NCI-H446 (cell line): ENCODE data around the gene ZNF609.
A peak's percentile ranks its signal among the peaks of the same experiment; 100 is the strongest.
"Not testable (repeated sequence)": the region's sequence is repeated elsewhere in the genome, so short reads cannot be mapped to it uniquely, and the experiment has no call there.

Source experiments
- DNase-seq, 2 experiments: peaks; one replicate each; lab custom pipeline; 2025; lab: John Stamatoyannopoulos, UW

The ZNF609 gene

GRCh38 chr15:64459066-64459781 lies 1.2 kb upstream of the ZNF609 start:
- DNase-seq, result no peak

DNA sequence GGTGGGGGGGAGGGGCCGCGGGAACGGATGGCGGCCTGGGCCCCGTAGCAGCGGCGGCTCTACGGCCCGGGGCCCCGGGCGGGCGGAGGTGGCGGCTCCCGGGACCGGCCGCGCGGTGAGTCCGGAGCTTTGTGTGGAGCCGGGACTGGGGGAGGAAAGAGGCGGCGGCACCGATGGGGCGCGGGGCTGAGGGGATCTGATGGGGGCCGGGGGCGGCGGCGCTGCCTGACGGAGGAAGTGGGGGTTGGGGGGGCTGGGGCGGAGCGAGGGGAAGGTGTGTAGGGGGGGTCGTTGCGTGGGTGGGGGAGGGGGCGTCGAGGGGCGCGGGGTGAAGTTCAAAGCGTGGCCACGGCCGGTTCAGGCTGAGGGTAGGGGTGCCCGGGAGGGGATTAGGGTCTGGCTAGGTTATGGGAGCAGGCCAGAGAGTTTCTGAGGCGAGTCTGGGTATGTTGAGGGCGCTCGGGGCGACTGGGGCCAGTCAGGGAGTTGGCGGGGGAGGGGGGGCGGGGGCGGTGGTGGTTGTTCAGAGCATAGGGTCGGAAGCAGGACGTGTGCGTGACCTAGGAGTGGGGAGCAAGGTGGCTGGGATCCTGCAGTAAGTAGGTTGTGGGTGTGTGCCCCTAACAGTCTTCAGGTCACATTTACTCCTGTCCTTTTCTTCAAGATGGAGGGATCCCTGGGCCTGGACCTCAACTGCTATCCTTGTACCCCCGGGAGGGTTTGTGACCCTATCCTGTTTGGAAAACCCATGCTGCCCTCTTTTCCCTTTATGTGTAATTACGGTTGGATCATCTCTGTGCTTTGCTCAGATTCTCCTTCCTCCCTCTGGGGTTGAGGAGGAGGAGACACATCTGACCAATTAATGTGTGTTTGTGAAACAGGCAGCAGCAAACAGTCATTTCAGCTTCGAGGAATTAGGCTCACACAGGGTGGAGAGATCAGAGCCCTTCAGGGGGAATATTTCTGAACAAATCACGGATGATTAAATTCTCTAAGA lies 644 bp downstream of the ZNF609 start:
- peak; percentile 33 to 46 for DNase-seq

- no peak for DNase-seq
Observed at GRCh38 chr15:64461721-64462162, 1.4 kb downstream of the ZNF609 start.

- no peak for DNase-seq
Observed at GRCh38 chr15:64462492-64462891, 2.1 kb downstream of the ZNF609 start.

DNA sequence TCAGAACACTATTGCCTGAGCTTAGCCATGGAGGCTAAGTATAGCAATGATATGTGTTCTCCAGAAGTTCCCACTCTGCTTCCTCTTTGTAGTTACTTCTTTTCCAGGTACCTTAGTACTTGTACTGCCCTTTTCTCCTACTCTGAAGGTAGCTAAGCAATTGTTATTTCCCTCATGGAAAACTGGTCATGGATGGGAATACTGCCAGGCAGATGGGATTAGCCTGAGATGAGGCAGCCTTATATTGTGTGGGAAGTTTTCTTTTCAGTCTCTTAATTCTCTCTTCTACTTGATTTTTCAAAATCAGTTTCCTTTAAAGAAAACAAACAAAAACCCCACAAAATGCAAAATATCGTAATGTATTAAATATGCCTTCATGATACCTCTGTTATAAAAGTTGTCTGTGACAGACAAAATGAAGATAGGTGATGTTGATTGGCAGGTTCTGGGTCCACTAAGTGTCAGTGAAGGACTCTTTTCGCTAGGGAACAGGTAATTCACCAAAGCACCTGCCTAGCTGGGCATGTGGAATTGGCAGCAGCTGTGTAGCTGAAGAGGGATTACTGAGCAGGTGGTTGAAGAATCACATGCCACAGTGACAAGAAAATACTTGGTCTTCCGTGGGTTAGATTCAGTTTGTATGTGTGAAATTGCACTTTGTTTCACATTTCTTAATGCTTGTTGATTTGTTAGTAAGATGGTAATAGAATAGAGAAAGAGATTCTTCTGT lies 4.1 kb downstream of the ZNF609 start:
- no peak for DNase-seq

DNA sequence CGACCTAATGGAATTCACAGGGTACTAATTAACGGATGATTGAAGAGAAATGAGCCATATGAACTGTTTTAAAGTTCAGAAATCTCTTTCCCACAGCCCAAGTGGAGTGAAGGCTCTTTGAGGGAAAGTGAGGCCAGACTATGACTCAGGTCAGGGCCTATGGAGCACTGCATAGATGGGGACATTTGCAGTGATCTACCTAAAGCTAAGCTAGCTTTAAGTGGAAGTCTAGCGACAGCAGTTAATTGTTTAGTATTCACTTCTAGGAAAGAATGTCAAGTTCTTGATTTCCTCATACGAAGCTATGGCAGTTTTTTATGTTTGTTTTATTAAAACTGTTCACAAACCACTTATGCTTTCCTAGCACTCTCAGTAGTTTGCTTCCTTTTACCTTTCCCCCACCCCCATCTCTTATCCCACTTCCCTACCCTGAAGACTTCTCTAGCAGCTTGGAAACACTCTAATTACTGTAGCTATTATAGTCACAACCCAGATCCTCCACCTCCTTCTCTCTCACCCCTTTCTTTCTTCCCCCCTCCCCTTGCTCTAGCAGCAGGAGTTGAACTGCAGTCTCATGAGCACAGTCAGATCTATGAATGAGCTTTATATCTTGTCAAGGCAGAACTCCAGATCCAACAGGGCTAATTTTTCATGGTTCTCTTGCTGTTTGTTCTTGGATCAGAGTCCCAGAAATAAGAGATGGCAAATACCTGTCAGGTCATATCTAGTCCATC lies 6.2 kb downstream of the ZNF609 start:
- DNase-seq, result no peak

GRCh38 chr15:64472161-64472560 lies 11.8 kb downstream of the ZNF609 start:
- no peak for DNase-seq

DNA sequence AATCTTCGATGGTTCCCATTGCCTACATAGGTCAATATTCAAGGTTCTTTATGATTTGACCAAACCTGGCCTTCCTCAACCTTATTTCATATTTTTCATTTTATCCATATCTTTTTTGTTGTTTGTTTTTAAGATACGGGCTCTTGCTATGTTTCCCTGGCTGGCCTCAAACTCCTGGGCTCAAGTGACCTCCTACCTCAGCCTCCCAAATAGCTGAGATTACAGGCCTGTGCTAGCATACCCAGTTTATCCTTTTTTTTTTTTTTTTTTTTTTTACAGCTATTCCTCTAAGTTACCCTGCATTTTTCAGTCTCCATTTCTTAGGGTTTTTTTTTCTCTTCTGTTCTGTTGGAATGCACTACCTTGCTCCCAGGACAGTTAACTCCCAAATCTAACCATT lies 14.5 kb downstream of the ZNF609 start:
- DNase-seq, result no peak

- no peak for DNase-seq
Observed at GRCh38 chr15:64476550-64476949, 16.2 kb downstream of the ZNF609 start.

DNA sequence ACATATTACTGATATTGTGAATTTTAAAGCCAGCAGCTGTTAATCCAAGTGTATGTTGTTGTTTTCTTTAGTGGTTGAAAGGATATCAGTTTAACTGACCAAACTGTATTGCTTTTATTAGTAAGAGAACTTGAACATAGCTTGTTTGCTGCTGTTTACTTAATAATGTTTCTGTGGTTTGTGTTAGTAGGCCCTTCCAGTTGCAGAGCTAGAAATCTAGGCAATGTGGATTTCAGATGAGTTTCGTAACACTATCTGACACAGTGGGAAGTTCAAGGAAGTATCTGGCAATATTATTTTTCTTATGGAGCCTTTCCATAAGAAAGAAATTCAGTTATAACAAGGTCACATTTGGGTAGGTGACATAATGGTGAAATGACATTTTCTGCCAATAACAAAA lies 18.5 kb downstream of the ZNF609 start:
- DNase-seq, result no peak

GRCh38 chr15:64480891-64481290 lies 20.5 kb downstream of the ZNF609 start:
- DNase-seq, result no peak

DNA sequence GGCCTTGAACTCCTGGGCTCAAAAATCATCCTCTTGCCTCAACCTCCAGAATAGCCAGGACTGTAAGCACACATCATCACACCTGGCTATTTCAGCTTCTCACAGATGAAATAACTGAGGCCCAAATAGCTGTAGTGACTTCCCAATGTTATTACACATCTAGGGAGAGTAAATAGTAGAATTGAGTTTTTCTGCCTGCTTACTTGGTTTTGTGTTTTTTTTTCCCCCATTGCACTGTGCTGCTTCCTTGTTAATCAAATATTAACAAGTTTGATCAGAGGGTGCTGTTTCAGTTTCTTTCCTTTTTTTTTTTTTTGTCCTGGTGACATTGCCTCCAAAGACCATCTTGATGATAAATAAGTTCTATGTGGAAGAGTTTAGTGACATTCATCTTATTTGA lies 23.4 kb downstream of the ZNF609 start:
- DNase-seq, result no peak

DNA sequence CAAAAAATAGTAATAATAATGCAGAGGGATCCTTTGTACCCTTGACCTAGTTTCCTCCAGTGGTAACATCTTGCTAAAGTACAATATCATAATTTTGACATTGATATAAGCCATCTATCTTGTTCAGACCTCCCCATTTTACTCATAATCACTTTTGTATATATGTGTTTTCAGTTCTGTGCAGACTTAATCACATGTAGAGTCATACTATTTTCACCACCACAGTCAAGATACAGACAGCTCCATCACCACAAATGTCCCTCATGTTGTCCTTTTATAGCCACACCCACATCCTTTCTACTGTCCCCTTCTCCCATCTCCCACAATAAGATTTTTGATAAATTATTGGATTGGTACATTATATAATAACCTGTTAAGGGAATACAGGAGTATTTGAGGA lies 25.4 kb downstream of the ZNF609 start:
- DNase-seq, result no peak

GRCh38 chr15:64490598-64491259 lies 30.4 kb downstream of the ZNF609 start:
- no peak for DNase-seq

GRCh38 chr15:64493641-64494040 lies 33.3 kb downstream of the ZNF609 start:
- DNase-seq, result peak in 1 of 2 experiments; percentile 7

- not testable (repeated sequence) for DNase-seq
Observed at GRCh38 chr15:64495968-64496367, 35.6 kb downstream of the ZNF609 start.

GRCh38 chr15:64500695-64501395 lies 40.5 kb downstream of the ZNF609 start:
- no peak for DNase-seq

GRCh38 chr15:64501396-64501715 lies 41.0 kb downstream of the ZNF609 start:
- peak in 1 of 2 experiments; percentile 77 for DNase-seq

DNA sequence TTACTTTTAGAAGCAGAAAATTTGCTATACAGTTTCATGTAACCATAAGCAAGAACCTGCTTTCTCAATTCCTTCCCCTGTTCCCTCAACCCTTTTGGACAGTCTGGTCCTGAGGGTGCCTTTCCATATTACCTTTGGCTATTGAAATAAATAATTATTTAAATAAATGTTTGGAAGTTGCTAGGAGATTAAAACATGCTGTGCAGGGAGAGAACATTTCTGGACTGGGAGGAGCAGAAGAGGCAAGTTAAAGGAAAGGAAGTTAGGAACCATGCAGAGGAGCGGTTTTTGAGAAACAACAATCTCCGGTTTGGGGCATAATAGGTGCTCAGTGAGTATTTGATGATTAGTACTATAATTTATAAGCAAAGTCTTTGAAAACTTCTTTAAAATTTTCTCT lies 41.8 kb downstream of the ZNF609 start:
- no peak for DNase-seq

- no peak for DNase-seq
Observed at GRCh38 chr15:64502551-64502950, 42.2 kb downstream of the ZNF609 start.

DNA sequence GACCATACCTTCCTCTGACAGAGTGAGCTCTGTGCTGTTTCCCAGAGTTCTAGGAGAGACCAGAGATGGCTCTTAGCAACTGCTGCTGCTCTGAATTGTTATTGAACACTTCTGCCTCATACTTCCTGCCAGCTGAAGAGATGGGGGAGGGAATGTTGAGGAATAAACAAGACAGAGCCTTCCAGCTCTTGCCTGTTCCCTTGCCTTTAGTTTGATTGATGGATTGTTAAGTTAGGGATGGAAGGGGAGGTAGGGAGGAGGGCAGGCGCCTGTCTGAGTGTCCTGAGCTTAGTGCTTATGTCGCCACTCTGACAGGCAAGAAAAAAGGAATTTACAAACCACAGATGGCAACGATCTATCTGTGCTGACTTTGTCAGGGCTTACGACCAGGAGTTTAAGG lies 42.8 kb downstream of the ZNF609 start:
- DNase-seq, result peak in 1 of 2 experiments; percentile 28
